Activated CD8-positive, alpha-beta memory T cell treated with anti-CD3 and anti-CD28 coated beads, Interleukin-2, amount 50 U/mL, for 24 hours (primary cell): ENCODE data around the gene UMAD1.

Source experiments
- DNase-seq: peaks from one replicate; pipeline ENCODE4 v3.0.0-alpha.2; 2020; ENCODE audit errors: extremely low read depth

UMAD1 gene

DNA sequence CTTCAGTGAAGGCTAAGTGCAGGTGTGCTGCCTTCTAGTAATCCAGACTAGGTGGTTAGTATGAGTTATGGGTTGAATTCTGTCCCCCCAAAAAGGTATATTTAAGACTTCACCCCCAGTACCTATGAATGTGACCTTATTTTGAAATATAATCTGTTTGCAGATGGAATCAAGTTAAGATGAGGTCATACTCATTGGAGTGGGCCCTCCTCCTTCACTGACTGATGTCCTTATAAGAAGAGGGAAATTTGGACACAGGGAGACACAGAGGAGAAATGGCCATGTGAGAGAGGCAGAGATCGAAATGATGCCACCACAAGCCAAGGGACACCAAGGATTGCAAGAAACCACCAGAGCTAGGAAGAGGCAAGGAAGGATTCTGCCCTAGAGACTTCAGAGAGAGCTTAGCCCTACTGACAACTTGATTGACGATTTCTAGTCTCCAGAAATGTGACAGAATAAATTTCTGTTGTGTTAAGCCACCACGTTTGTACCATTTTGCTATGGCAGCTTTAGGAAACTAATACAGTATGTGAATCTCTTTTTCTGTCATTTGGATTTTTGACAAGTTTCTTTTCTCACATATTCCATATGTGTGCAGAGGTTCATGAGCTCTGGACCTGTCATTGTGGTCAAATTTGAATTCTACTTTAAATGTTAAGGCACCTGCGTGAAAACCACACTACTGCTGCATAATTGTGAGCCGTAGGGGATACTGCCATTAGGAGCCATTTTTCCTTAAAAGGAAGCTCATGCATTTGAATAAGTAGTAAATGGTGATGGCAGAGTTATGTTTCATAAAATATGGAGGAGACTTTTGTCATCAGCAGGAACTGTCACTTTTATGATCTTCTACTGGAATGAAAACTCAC is 80.4 kb downstream of the UMAD1 start:
- no peak for DNase-seq

DNA sequence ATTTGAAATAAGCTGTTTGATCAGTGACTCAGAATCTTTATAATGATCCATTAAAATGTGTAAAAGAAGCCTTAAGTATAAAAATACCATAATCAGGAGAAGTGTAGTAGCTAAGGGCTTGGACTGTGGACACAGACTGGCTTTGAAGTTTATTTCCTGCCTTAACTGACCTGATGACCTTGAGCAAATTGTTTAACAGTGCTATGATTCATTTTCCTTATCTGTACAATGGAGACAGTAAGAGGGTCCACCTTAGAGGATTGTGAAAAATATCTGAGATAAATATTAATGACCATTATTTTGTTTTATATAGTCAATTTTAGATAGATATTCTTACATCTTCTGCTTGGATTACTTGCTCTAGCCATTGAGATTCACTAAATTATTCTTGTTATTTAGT is 91.2 kb downstream of the UMAD1 start:
- no peak for DNase-seq

DNA sequence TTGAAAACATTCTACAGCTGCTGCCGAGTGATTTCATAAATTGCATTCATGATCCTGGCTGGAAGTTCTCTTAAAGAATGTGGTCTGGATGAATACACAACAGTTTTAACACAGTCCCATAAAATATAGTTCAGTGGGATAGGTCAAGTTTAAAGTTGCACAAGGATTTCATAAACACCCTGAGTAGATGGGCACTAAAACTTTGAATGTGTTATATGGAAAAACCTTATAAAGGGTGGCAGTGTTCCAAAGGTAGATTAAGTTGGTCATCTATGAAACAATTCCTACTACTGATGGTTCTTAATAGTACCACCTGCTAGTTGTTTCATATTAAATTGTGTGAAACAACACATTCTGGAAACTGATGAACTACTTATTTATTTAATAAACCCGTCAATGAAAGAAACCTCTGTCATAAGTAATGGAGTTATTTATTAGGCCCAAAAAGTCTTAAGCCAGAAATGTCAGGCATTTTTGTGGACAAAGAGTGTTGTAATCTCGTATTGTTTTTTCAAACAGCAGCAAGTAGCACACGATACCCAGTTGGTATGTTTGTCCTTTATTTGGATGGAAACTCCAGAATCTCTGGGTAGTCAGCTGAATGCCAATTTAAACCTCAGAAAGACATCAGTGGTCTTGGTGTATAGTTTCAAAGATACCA is 92.2 kb downstream of the UMAD1 start:
- DNase-seq: no peak

DNA sequence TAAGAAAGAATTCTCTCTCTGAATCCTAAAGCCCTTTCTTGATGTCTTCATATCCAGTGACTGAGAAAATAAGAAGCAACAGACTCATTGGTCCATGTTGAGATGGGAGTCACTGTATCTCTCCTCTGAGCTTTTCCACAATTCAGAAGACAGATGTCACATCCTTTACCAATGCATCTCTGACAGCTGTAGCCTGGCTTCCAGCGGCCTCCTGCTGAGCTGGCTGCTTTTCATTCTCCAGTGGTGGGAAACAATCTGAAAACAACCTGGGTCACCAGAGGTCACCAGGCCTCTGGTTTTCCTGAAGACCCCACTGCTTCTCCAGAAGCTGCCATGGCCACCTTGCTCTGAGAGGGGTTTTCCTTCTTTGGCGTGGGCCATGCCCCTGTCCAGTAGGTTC is 96.1 kb downstream of the UMAD1 start:
- DNase-seq: no peak

DNA sequence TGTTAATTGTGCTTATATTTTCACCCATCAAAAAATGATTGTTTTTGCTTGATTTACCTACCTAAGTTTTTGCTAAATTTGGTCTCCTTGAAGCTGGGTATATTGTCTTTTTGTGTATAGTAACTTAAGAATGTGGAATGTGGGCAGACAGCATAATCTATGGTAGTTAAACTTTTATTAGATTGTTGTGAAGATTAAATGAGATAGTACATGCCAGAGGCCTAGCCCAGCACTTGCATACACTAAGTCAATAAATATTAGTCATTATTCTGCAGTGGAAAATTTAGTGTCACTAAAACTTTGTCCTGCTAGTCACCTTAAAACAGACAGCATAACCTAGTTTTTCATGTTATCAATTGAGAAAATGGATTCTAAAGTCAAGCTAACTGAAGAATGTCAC is 97.1 kb downstream of the UMAD1 start:
- no peak for DNase-seq

DNA sequence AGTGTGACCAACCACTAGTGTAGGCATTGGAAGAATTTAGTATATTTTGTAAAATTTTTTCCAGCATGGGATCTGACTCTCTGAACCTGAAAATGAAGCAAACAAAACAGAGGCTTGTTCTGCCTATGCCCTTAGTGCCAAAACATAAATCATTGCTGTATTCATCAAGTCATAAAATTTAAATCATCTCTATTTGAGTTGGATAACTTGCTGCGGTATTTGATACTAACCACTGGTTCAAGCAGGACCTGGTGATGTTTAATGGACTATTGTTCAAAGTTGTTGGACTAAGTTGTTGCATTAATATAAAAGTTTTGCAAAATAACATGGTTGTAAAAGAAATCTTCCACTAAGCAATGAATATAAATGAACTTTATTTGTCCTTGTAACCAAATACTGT is 97.6 kb downstream of the UMAD1 start:
- no peak for DNase-seq

DNA sequence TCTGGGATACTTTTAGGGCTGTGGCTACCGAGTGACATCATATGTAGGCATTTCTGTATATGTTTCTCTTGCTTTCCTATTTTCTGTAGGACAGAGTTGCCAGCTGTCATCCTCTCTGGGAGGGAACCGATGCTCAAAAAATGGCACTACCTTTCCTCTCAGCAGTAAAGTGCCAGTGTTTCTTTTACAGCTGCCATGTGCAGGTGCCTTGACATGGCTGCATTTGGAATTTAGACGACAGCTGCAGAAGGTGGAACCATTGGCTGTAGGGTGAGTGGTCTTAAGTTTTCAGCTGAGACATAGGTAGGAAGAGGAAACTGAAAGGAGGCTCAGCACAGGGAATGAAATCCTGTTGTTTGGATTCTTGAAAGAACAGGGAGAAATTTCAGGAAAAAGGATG is 98.1 kb downstream of the UMAD1 start:
- DNase-seq: no peak

DNA sequence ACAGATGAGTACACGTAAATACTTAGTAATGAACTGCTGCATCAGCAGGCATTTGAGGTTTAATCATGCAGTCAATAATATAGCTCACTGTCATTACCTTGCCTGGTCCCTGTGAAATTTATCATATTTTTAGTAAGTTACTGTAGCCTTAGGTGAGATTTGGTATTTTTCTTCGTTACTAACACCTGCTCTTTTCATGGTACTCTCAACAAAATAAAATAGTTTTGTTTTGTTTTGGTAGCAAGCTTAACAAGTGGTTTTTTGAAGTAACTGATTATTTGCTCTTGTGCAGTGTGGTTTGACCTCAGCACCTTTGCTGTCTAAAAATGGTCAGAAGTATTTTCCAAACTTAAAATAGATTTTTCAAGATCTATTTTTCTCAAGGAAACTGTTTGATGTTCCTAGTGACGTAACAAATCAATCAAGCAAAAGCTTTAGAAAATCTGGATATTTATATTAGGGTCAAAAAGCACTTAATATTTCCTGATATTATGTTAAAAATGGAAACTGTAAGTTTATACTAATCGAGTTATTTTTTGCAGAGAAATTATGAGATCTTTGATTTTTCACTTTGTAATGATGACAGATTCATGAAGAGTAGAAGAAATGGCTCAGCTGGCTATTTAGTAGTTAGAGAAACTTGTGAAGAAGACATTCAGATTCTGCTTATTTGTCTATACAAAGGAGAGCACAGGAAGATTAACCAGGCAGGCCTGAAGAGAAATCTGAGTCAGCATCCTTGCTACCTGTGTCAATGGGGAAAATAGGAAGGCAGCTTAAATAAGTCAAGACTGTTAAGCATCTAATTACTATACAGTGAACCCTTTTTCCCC is 98.9 kb downstream of the UMAD1 start:
- DNase-seq: no peak

DNA sequence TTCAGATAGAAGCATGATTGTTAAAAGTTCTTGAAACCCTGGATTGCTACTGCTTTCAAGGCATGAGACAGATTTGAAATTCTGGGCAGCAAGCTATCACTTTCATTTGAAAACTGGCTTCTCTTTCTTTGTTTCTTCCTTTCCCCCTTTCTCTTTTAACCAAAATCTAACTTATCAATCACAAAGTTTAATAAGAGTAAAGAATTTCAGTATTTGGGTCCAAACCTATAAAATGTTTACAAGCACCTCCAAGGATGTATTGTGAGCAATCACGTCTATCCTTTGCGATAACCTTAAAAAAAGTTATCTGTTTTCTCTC is 99.4 kb downstream of the UMAD1 start:
- no peak for DNase-seq

DNA sequence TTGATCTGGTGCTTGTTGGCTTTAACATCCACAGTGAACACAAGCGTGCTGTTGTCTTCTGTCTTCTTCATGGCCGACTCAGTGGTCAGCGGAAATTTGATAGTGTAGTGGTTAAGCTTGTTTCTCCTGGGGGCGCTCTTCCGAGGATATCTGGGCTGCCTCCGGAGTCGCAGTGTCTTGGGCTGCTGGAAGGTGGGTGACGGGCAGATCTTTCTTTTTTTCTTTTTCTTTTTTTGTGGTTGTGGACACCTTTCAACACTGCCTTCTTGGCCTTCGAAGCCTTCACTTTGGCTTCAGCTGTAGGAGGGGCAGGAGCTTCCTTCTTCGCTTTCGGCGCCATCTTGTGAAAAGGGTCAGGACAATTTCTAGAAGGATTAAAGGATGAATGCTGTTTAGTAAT is 101.7 kb downstream of the UMAD1 start:
- no peak for DNase-seq

DNA sequence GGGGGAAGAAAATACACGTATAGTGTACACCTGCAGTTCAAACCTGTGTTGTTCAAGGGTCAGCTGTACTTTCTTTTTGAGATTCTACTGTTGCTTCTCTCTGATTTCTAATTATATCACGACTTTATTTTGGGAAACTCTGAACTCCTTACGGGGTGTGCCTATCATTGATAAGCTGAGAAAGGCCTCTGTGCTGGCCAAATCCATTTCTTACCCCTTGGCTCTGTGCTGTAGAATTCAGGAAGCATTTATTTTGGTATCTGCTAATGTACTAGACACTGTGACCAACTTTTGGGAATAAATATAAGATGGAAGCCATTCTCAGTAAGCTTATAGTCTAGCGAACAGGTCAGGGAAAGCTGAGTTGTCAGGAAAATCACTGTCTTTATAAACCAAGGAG is 104.7 kb downstream of the UMAD1 start:
- no peak for DNase-seq

DNA sequence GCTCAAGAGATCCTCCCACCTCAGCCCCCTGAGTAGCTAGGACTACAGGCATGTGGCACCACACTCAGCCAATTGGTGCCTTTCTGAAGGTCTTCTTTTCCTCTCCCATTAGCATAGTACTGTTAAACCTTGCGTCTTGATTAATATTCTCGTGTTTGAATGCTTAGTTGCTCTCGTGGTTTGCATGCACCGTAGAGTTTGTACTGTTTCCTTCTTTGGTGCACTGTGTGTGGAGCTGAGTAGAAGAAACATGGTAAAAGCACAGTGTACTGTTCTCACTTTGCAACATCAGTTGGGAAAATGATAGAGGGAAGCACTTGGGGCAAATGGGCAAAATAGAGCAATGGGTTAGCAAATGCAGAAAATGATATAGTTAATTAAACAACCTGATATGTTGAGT is 105.4 kb downstream of the UMAD1 start:
- no peak for DNase-seq

DNA sequence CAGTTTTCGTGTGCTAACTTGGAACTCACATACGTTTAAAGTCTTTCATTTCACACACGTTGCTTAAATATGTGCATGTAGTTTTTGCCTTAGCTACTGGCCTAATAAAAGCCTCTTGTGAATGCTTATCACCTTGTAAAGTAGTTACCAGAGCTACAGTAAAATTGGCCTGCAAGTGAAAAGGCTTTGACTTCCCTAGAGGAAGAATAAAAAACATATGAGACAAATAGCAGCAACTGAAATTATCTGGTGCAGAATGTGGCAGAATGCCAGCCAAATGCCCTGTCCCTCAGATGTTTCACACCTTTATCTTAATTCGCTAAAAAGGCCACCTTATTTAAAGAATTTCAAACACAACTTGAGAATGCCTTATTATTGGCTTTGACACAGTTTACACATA is 105.9 kb downstream of the UMAD1 start:
- no peak for DNase-seq

DNA sequence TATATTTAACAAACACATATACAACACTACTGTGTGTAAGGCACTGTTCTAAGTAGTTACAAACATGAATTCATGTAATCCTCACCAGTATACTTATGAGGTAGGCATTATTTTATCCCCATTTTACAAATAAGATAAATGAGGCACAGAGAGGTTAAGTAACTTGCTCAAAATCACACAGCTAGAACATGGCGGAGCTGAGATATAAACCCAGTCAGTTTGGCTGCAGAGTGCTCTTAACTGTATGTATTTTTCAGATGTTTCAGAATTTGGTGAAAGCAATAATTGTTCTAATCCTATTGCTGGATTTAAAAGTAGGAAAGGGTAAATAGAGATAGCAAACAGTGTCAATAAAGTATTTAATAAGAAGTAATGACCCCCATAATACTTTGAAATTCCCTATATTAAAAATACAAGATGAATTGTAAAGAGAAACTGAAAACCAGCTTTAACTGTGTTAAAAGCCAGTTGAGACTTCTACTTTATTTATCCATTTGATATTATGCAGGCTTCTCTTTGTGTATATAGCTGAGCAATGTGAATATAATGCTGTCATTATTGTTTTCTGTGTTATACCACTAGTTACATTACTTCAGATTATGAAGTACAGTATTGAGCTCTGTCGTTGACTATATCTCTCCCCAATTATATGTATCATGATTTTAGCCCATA is 110.2 kb downstream of the UMAD1 start:
- DNase-seq: no peak

DNA sequence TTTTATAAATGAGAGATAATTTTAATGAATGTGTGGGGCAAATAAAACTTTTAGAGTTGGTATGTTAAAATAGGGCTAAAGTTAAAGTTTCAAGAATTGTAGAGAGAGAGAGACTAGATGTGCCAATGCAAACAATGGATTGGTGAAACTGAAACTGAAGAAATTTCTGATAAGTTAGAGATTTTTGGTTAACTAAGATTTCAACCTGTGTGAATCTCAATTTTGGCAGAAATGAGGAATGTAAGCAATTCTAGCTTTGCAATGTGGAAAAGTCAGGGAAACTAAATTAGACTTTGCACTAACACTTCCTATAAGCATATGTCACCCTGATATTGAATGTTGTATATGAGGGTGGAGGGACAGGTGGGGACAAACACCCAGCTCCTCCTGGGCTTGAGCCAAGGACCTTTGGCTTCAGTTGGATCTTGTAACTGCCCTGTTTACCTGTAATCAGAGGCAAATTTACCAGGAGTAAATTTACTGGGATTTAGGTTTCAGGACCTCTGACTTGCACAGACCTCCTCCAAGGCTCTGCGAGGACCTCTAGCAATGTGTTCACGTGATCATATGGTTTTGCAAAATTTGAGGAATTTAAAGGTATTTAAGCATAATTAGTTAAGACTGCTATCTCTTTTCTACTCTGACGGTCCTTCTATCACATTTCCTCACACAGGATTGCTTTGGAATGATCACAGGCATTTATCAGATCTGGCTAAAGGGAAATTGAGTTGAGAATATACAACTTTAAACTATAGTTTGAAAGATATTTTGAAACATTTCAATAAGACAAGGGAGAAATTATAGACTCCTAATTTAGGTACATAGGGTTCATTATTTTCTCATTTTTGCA is 110.9 kb downstream of the UMAD1 start:
- DNase-seq: no peak

DNA sequence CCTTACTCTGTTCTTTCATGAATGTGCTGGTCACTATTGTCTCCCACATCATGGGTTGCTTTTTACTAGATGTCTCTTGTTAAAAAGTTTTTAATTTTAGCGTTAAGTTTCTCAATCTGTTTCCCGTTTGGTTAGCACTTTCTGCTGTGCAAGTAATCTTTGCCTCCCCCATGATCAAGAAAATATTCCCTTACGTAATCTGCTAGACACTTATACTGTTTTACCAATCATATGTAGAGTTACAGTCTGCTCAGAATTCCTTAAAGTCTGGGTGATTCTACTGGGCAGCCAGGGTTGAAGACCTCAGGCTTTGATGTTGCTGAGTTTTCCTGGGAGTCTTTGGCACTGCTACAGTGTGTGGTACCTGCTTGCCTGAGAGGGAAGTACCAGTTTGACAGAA is 116.0 kb downstream of the UMAD1 start:
- DNase-seq: no peak

DNA sequence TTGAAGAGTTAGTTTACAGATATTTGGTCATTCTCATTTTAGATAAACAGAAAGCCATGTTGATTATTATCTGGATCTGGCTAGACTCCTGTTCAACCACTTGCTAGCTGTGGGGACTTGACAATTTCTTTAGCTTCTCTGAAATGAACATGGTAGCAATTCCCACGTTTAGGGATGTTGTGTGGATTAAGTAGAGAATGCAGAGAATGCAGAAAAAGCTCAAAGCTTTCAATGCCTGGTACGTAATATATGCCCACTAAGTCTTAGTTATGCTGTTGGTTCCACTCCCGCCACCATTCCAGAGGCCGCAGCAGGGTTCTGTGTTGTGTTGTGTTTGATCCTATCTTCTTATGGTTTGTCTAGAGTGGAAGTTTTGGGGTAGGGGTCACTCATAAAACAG is 117.0 kb downstream of the UMAD1 start:
- DNase-seq: no peak

DNA sequence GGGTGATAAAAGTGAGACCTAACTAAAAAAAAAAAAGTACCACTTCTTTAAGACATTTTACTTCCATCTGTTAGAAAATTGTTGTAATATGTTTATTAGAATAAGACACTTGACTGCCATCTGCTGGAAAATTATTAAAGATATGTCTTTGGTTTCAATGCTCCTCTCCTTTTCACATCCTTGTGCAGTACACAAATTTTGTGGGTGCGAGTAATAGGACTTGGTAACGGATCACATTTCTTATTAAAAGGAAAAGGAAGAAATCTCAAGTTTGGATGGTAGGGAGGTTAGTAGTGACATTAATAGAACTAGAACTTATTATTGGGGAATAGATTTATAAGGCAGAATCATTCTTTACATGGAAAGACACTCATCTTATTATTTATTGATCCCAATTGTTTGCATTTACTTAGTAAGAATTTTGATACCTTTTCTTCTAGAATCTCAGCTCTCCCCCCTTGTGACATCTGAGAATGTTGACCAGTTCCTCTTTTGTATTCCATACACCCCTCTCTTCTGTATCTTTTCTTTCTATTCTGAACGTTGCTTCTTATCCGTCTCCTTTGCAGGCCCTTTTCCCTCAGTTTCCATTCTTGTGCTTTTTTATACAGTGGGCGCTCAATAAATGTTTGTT is 120.9 kb downstream of the UMAD1 start:
- no peak for DNase-seq

DNA sequence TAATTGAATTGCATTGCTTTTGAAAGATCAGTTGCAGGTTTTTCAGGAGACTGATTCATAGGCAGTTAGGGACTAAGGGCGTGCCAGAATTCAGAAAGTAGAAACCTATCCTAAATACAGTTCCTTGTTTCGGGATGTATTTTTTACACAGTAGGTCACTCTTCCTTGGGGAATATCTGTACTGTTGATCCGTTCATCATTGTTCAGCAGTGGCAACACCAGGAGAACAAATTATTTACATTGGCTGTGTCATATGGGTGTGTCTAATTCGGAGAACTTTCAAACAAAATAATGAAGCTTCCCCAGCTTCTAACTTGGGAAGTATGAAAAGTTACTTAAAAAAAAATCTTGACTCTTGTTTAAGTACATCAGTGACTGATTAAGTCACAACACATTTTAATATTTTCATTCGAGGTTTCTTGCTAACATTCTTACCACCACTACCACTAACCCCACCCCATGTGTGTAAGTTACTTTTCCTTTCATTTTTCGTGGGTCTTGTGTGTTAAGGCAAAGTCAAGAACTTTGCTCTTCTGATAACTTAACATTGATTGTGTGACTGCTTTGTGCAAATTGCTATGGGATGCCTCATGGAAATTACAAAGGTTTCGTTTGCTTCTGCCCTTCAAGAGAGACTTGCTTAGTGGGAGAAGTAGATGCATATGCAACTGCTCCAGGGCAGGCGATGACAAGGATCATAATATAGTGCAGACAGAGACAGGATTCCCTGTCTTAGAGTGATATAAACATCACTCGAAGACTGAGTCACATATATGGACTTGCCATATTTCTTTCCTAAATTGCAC is 121.6 kb downstream of the UMAD1 start:
- no peak for DNase-seq
